Medulla oblongata (tissue), 1 donor: ENCODE data around the gene DPF3.

ENCODE experiments used
- DNase-seq: peaks from one replicate; pipeline ENCODE4 v3.0.0-alpha.2; 2015; ENCODE audit errors: extremely low spot score

DPF3 gene

DNA sequence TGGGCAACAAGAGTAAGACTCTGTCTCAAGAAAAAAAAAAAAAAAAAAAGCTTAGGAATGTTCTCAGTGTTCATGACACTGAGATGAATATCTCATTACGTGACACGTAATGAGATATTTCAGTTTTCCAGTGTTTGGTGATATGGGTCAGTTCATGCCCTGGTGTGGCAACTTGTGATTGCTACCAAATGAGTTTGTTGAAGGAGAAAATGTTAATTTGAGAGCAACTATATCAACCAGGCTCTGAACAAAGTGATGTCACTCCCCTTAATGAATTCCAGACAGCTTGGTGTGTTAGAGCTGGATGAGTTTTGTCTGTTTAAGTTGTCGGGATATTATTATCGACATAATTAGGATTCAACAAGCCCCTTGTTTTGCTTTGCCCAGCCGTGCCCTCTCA, 211.7 kb downstream of the DPF3 start:
- no peak for DNase-seq

DNA sequence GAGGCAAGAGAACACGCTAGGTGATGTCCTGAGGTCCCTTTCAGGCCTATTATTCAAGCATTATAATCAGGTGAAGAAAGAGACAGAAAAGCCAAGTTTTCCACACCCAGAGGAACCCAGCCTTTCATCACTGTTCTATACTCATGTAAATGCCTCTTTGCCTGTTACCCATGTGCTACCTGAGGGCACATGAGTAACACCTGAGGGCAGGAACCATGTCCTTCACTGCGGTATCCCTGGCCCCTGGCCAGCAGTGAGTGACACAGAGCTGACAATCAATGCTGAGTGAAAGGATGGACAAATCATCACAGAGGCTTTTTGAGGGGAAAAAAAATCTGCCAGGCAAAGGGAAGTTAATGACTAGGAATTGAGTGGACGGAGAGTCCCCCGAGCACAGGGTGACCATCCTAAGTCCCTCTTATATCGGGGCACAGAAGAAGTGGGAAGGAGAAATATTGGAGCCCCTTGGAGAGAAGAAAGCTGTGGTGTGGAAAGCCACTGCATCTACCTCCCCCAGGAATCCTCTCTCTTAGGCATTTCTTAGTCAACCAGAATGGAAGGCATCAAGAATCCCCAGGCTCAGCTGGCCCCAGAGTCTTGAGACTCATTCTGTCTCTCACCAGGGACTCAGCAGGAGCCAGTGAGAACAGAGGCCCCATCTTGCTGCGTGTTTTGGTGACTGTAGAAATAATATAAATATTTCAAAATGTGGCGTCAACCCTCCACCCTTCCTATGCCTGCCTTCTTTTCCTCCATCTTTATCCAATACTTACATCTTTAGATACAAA, 212.9 kb downstream of the DPF3 start:
- no peak for DNase-seq

DNA sequence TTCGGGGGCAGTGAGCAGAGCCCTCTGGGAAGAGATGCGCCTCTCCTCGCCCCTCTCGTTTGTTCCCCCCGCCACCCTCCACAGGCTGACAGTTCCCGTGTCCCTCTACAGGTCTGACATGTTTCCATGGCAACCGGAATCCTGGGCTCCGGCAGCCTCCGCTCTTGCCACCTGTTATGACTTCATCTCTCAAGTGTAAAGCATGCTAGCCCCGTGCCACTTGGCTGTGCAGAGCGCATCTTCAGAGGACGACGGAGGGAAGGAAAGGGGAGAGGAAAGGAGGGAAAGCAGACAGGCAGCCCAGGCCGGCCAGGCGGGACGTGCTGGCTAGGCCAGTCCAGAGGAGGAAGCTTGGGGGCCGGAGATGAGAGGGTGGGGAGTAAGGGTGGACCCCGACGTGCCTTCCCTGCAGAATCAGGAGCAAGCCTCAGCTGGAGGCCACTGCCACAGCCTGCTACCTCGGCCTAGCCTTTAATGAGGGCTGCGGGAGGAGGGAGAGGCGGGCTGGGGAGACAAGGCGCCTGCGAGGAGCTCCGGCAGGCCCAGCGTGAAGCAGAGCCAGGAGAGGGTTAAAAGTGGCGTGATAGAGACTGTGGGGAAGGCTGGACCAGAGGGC, 214.3 kb downstream of the DPF3 start:
- peak; percentile 34 for DNase-seq

DNA sequence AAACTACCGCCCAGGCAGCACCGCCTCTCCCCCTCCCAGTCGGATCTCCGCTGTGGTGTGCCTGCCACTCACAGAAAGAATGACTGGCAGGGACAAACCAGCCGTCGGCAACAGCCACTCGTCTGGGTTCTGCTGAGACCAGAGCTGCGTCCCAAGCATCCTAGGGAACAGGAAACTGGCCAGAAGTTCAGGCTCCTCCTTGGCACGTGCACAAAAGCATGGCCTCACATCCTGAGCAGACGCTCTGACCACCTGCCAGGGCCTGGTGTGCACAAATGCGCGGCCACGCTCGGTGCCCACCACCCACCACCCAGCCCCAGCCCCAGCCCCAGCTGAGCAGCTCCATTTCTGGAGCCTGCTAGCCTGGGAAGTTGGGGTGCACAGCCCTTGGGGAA, 214.8 kb downstream of the DPF3 start:
- DNase-seq = peak; percentile 39

DNA sequence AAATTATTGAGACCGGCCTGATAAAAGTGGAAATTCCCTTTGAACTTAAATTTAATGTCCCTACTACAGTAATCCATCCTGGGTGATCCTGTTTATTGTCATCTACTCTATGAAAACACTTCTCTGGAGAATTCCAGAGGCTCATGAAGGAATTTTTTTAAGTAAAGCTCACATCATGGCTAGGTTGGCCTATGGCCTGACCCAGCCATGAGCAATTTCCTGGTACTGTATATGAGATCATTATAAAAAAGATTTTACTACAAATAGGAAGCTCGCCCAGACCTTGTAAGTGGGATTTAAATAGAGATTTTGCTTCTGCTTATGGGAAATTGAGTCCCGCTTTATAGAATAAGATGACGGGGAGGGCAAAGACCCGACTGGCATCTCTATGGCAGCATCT, 215.5 kb downstream of the DPF3 start:
- no peak for DNase-seq

DNA sequence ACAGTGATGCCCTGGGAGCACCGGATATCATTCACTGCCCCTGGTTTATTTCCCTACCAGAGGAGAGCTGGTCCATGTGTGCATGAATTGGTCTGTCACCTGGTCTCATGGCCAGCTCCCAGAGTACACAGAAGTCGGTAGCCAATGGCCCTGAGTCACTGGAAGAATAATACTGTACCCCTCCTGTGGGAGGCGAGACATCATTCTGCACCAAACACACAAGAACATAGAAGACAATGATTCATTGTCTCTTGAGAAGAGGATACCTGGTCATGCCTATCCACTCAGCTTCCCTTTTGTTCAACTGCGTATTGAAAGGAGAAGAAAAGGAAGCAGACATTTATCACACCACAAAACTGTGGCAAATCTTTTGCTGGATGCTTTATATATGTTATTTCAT, 216.2 kb downstream of the DPF3 start:
- DNase-seq = no peak

DNA sequence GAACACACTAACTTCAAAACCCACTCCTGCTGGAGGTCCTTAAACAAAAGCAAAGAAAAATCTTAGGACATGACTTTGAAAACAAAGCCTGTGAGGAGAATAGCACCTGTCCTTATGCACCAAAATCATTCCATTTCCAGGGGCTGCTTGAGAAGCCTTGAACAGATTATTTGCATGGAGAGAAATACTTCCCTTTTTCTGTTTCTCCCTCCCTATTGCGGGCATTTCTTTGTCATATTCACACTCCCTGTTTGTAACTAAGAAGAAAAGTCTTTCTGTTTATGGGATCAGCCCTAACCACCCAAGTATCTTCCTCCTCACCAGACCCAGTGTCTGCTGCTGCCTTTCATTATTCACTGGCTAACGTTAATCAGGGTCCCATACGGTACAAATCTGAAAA, 218.8 kb downstream of the DPF3 start:
- DNase-seq = no peak

DNA sequence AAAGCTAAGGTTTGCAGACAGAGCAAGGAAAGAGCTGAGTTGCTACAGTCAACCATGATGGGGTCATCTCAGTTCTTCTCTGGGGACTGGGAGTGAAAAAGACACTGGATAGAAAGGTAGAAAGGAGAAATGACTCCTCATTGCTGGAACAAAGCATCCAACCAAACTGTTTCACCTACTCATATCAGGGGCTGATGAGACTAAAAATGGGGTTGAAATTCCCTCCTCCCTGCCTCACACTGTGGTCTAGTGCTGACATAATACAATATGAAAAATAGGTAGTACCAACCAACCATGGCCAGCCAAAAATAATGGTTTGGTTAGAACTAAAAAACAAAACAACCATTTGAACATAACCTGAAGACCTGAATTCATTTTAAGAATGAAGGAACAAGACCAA, 220.7 kb downstream of the DPF3 start:
- DNase-seq = no peak

DNA sequence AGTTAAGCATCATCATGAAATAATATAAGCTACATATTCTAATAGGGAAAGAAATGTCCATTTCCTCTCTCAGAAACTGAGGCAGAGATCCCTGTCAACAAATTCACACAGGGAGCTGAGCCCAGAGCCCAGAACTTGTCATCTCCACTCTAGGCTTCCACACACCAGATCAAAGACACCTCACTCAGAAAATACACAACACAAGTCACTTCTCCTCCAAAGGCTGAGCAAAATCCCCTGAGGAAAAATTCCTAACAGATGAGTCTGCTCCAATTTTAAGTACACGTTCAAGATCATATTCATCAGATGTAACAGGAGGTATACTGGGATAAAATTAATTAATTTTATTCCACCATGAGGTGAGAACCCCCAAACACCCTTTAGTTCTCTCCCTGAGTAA, 227.3 kb downstream of the DPF3 start:
- no peak for DNase-seq

DNA sequence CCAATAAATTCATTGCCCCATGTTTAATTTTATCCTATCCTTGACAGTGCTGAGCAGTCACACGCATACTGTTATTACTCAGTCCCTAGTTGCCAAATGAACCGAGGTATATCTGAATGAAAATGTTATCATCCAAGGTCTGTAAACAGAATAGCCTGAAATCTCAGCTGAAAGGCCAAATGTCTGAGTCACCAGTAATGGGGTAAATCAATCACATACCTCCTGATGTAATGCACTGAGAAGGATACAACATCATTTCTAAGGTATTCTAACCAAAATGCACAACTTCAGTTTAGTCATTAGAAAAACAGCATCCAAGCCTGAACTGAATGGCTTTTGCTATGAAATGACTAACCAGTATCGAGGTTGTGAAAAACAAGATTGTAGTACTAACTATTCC, 228.6 kb downstream of the DPF3 start:
- no peak for DNase-seq

DNA sequence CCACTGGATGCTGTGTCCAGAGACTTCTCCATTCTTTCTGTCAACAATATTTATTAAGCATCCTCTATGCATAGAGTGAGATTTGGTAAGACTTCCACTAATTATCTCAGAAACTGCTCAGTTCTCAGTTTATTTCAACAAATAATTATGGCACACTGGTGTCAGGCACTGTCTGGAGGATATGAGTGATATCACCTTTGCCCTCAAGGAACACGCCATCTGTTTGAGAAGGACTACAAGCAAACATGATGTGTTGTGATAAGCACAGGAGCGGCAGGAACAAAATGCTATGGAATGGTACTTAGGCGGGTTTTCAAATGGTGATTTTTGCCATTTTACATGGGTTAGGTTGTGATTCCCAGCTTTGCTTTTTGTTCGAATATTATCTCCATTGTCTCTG, 229.2 kb downstream of the DPF3 start:
- no peak for DNase-seq

DNA sequence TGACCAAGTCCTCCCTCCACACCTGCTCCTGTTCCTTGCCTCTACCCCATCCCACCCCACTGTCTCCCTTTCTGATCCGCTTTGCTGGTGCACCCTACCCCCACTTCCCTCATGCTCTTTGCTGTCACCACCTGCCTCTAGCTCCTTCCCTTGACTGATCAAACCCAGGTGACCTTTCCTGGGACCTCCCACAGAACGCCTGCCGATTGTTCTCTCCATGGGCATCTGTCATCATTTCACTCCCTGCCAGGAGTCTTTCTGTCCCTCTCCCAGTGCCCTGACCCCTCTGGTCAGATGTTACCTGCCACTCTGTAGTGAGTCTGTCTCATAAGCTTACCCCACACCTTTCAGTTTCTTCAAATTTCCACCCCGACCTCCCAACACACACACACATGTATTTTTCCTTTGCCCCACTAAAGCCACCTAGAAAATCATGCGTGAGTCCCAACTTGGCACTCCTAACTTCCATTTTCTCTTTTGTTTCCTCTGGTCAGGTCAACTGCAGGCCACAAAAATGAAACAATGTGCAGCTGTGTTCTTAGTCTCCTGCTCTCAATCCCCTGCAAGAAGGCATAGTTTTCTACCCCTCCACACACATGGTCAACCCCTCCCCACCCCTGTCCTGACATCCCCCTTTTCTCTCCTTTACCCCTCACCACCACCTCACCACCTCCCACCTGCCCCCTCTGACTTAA, 229.8 kb downstream of the DPF3 start:
- DNase-seq = no peak

DNA sequence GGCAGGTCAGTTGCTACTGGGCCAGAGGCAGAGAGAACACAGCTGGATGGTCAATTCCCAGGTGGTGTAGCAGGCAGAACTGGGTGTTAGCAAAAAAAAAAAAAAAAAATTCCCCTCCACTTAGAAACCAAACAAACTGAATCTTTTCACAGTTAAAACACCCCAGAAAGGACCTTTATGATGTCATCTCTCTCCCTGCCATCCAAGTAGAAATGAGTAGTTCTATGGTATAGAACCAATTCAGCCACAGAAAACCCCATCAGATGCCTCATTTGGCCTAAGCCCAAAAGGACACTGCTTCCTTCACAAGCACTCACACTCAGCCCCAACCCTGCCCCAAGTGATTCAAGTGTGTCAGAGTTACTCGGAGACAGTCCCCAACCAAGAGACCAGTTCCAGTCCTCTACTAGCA, 230.8 kb downstream of the DPF3 start:
- no peak for DNase-seq

DNA sequence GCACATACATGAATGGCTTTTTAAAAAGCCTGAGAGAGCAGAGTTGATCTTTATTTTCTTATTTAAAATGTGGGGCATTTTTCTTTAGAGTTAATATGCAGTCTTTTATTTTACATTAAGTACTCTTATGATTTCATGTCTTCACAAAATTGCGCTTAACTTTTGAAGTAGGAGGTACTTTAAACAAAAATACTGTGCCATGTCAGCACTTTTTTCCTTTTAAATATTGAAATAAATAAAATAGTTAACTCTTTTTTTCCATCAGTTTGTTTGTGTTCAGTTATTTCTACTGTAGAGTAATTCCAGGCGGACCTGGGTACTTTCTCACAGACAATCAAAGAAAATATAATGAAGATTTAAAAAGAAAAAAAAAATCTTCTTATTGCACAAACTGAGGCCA, 231.7 kb downstream of the DPF3 start:
- DNase-seq = no peak

DNA sequence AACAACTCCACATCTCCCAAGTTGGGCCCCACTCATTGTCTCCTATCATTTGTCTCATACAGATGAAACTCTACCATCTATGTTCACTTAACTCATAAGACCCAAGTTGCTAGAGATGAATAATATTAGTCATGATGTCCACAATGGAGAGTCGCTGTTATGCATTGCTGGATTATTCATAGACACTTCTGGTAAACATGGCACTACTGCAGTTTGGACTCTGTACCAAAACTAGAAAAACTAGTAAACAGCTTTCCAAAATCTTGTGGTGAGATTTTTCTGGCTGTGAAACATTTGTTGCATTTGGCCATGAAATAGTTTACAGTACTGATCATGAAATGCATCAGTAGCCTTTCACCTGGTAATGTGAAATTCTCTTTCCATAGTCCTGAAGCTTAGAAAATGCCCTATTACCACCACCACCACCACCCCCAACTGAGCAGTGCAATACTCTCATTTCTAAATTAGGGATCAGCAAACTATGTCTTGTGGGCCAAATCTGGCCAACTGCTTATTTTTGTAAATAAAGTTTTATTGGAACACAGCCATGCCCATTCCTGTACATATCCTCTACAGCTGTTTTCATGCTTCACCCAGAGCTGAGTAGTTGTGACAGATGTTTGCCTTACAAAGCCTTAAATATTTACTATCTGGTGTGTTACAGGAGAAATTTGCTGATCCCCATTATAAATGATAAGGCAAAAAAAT, 236.5 kb downstream of the DPF3 start:
- no peak for DNase-seq

DNA sequence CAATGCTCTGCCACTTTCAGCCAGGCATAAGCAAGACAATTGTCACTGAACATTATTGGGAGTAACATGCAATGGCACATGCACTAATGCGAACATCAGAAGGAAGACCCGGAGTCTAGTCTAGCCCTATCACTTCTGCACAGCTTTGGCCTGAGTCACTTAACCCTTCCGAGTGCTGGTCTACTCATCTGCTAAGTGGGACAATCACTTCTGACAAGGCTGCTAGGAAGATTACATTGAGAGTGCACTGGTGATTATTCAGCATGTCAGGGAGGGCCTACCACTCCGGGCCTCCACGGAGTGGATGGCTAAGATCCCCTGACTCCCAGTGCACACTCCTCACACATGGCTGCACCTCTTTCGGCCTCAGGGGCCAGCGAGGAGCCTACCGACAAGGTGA, 240.9 kb downstream of the DPF3 start:
- DNase-seq = no peak

DNA sequence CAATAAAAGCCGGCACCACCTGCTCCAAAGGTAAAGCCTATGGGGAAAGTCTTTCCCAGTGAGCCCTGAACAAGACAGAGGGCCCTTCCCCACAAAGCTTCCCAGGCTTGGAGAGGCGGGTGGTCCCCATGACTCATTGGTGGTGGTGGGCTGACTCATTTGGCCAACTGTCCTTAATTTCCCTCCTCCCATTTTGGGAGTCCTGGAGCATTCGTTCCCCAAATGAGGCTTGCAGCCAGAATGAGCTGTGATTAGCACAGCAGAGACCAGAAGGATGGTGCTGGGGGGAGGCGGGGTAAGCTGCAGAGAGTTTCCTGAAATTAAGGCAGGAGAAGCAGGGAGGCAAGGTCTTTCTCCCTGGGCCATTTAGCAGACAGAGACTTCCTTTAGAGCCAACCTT, 241.7 kb downstream of the DPF3 start:
- DNase-seq = no peak

DNA sequence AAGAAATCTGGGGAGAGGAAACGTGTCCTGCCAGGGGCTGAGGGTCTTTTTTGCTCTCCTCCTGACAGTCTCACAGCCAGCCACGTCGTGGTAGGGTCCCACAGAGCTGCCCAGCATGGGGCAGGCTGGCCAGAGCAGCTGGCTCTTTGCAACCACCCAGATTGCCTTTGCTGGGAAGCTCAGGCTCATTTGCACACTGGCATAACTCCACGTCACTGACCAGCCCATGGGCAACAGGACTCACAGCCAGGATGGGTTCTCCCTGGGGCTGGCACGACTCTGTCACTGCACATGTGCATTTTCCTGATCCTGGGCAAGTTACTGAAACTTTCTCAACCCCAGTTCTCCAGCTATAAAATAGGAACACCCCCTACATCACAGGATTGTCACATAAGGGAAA, 242.2 kb downstream of the DPF3 start:
- peak; percentile 51 for DNase-seq

DNA sequence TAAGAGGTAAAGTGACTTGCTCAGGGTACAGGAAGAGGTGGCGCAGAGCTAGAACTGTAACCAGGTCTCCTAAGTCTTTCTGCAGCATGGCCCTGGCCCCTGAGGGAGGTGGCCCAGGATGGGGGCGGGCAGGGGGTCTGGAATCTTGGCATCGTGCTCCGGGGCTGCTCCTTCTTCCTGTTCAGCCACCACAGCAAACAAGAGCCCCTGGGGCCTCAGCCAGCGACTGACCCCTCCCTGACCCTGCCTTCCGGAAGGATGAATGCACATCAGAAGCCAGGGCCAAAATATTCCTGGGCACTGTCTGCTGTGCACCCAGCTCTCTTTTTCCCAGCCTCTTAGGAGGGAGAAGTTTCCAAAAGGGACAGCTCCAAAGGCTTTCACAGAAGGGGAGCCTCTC, 242.8 kb downstream of the DPF3 start:
- DNase-seq = peak; percentile 11

DNA sequence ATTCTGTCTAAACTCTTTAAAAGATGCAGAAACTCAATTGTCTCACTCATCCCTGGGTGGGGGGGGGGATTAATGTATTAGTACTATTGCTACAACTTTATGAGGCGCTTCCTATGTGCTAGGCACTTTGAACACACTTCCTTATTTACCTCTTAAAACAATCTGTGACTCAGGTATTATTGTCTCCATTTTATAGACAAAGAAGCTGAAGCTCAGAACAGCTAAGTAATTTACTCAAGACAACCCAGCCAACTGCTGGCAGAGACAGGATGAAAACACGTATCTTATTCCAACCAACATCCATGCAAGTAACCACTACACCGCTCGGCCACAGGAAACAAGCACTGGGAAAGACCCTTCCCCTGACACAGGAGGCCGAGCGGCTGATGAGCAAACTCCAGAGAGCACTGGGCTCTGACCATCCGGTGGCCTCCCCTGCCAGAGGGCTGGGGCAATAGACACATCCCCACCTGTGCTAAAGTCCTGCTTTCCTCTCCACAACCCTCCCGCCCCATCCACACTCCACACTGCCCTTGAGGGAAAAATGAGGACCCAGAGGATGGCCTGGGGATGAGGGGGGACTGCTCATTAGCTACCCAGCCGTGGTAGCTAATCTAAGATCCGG, 244.2 kb downstream of the DPF3 start:
- no peak for DNase-seq

DNA sequence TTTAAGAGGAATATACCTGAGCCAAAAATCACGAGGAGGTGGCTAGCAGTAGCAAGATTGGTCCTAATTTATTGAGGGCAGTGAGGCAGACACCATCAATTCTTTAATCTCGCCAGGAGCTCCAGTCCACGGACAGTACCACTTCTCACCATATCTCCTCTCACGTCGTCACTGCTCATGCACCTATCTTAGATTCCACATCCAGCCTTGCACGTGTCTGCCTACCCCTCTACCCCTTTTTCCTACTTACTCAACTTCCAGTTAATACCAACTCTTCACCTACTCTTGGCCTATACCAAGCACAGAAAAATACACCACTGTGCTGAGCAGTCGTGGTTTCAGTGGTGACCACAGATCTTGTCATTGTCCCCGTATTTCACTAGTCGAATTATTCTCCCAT, 246.1 kb downstream of the DPF3 start:
- no peak for DNase-seq
